Measurements from ENCODE around the gene HDAC6.

DNA sequence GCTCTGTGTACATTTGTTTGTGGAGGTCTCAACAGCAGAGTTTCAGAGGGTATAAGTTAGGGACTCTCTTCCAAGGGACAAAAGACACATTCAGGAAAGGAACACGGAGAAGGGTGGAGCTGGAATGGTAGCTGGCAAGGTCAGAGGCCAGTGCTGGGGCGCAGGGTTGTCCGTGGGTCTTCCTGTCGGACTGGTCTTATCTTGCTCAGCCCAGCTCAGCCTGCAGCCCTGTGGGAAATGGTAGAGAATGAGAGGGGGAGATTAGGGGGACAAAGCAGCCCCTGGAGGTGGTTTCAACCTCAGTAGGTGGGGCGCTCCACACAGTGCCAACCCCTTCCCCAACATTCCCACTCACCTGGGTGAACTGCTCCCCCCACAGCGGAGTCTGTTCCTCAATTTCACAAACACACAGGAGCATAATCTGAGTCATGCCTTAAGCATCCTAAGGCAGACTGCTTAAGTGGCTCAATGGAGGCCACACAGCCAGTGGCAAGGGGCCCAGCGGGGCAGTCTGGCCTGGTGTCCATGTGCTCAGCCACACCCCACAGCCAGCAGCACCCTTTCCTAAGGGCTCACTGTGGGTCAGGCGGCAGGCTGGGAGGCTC is 6.9 kb upstream of the HDAC6 start:
- TF ChIP-seq, protein P1, sequence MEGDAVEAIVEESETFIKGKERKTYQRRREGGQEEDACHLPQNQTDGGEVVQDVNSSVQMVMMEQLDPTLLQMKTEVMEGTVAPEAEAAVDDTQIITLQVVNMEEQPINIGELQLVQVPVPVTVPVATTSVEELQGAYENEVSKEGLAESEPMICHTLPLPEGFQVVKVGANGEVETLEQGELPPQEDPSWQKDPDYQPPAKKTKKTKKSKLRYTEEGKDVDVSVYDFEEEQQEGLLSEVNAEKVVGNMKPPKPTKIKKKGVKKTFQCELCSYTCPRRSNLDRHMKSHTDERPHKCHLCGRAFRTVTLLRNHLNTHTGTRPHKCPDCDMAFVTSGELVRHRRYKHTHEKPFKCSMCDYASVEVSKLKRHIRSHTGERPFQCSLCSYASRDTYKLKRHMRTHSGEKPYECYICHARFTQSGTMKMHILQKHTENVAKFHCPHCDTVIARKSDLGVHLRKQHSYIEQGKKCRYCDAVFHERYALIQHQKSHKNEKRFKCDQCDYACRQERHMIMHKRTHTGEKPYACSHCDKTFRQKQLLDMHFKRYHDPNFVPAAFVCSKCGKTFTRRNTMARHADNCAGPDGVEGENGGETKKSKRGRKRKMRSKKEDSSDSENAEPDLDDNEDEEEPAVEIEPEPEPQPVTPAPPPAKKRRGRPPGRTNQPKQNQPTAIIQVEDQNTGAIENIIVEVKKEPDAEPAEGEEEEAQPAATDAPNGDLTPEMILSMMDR (conservative IDR thresholded peaks at IDR 0.05), result no peak
- no peak for TF ChIP-seq ZFX (IDR thresholded peaks at IDR 0.05)
